ENCODE data around the gene AK1.

The AK1 gene

DNA sequence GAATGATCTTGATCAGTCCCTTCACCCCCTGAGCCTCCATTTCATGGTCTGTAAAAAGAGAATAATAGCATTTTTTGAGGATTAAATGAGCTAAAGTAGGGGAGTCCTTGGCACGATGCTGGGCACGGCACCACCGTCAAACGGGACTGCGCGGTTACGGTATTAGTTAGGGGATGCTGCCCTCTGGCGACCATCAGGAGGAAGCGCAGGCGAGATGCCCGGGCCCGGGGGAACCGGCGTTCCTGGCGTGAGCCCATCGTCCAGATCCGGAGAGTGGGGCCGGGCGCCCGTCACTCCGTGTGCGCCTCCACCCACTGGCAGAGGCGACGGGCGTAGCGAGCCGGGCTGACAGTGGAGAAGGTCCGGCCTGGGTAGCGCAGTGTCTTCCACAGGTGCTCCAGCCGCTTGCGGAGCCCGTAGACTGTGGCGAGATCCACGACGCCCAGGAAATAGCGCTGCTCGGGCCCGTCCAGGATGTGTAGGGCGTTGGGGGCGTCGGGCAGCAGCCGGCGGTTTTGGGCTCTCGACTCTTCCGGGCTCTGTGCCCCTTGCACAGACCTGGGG lies 44.2 kb upstream of the AK1 start:
- TF ChIP-seq, protein P1, sequence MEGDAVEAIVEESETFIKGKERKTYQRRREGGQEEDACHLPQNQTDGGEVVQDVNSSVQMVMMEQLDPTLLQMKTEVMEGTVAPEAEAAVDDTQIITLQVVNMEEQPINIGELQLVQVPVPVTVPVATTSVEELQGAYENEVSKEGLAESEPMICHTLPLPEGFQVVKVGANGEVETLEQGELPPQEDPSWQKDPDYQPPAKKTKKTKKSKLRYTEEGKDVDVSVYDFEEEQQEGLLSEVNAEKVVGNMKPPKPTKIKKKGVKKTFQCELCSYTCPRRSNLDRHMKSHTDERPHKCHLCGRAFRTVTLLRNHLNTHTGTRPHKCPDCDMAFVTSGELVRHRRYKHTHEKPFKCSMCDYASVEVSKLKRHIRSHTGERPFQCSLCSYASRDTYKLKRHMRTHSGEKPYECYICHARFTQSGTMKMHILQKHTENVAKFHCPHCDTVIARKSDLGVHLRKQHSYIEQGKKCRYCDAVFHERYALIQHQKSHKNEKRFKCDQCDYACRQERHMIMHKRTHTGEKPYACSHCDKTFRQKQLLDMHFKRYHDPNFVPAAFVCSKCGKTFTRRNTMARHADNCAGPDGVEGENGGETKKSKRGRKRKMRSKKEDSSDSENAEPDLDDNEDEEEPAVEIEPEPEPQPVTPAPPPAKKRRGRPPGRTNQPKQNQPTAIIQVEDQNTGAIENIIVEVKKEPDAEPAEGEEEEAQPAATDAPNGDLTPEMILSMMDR (IDR thresholded peaks at IDR 0.05; ENCODE audit: control extremely low read depth, extremely low read depth, low read depth, missing control alignments), result peak; percentile 95

DNA sequence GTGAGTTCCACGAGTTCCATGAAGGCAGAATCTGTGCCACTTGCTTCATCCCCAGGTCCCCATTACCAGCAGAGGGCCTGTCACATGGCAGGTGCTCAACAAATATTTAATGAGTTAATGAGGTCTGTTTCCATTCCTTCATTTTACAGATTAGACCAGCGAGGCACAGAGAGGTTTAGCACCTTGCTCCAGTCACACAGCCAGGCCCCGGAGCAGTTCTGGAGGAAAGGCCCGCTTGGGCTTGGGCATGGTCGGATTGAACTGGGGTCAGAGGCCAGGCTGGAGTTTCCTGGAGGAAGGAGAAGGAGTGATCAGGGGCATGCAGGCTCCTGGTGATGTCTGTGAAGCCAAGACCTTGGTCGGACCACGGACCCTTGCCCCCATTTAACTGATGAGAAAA lies 43.3 kb upstream of the AK1 start:
- POLR2A ChIA-PET, result no interaction called here
- CTCF ChIA-PET, result interaction anchor here (0.5 to 6.7 kb wide), 53 partner anchors 8 to 560 kb away, joined by 3 to 52 read pairs (median 5); partner anchors contain the start of genes AK1, ENG, PIP5KL1 and PTRH1
- TF ChIP-seq, protein P1 (IDR thresholded peaks at IDR 0.05; ENCODE audit: control extremely low read depth, extremely low read depth, low read depth, missing control alignments), result no peak
- no peak for DNase-seq (ENCODE audit: extremely low spot score)

More for the DNA sequence above, 44.2 kb upstream of the AK1 start:
- DNase-seq (ENCODE audit: extremely low spot score), result peak; percentile 86
- POLR2A ChIA-PET, result no interaction called here
- CTCF ChIA-PET, result interaction anchor here (0.5 to 6.7 kb wide), 59 partner anchors 8 to 561 kb away, joined by 3 to 52 read pairs (median 4); partner anchors contain the start of genes AK1, ENG, PIP5KL1 and PTRH1

DNA sequence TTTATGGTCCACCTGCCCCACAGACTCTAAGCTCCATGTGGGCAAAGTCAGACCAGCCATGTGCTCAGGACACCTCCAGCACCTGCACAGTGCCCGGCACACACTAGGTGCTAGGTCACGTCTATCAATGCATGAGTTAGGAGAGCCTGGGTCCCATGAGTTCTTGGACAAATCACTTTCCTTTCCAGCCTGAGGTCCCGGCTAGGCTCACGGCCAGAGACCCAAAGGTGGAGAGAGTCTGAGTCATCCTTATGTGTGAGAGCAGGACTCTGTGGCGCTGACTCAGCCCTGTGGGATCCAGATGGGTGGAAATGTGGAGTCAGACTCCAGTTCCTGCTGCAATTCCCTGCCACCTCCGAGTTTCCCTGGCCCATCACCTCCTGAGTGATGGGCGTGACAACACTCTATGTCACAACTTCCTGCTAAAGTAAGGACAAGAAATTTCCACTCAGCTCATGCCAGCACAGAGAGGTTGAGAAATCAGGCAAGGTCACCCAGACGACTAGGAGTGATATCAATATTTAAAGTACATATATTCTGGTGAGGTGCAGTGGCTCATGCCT lies 41.9 kb upstream of the AK1 start:
- no peak for DNase-seq (ENCODE audit: extremely low spot score)
- POLR2A ChIA-PET, result no interaction called here
- CTCF ChIA-PET, result interaction anchor here (0.8 to 6.7 kb wide), 9 partner anchors 11 to 704 kb away, joined by 3 to 52 read pairs (median 5); partner anchors contain the start of genes PIP5KL1, ST6GALNAC6 and TOR2A
- TF ChIP-seq, protein P1 (IDR thresholded peaks at IDR 0.05; ENCODE audit: control extremely low read depth, extremely low read depth, low read depth, missing control alignments), result no peak

DNA sequence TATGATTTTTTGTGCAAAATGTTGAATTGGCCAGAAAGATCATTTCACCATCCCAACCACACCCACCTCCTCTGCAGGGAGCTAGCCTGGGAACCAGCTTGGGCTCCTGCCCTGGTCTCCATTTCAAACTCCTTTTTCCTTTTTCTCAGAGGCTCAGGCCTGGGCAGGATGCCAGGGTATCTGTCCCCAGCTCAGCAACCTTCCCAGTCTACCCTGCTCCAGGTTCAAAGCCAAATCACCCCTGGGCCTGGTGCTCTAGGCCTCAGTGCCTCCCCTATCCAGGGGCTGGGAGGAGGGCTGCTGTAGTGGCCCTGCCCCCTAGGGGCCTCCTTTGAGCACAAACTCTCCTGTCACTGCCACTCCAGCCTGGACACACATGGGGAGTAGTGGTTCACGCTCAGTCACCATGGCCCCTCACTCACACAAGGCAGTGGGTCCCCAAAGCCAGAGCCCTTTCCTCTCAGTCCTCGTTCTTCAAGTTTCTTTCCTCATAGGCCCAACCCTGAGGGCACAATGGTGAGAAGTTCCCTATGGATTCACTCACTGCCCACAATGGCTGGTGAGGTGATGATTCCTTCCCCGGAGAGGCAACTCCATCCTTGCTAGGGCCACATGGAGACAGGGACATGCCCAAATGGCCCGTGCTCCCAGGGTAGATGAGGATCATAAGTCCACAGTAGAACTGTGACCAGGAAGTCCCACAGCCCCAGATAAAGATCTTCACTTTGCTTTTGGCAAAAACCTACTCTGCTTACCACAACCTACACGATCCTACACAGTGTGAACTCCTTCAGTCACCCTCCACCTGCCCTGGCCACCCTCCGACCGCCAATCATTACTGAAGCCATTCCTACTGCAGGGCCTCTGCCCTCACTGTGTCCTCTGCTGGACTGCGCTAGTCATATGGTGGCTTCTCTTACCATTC lies 41.0 kb upstream of the AK1 start:
- TF ChIP-seq, protein P1 (IDR thresholded peaks at IDR 0.05; ENCODE audit: control extremely low read depth, extremely low read depth, low read depth, missing control alignments), result peak; percentile 41
- ChIA-PET CTCF (interaction anchor here (0.9 to 4.1 kb wide), 9 partner anchors 12 to 703 kb away, joined by 3 to 25 read pairs (median 4); partner anchors contain the start of gene TOR2A), POLR2A (interaction anchor here (0.5 to 0.7 kb wide), 2 partner anchors 18 to 137 kb away, joined by 3 to 4 read pairs; no protein-coding TSS in a partner anchor)
- DNase-seq (ENCODE audit: extremely low spot score), result no peak

DNA sequence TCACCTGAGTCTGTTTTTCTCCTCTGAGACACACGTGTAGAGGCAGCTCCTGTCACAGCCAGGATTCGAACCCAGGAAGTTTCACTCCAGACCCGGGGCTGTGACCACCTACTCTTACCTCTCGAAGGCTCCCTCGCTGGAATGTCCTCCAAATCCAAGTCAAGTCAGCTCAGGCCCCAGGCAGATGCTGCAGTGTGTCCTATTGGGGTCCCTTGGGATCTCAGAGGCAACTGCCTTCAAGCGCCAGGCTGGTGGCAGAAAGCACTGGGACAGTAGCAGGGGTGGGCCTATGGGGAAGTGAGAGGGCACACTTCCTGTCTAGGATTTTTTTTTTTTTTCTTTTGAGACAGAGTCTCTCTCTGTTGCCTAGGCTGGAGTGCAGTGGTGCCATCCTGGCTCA lies 40.1 kb upstream of the AK1 start:
- ChIA-PET CTCF (interaction anchor here (0.9 to 4.1 kb wide), 9 partner anchors 10 to 183 kb away, joined by 3 to 25 read pairs (median 3); partner anchors contain the start of genes ENG and TOR2A), POLR2A (interaction anchor here (0.5 to 2.1 kb wide), 7 partner anchors 12 to 183 kb away, joined by 3 to 9 read pairs (median 3); partner anchors contain the start of genes CDK9 and TOR2A)
- no peak for DNase-seq (ENCODE audit: extremely low spot score)
- TF ChIP-seq, protein P1 (IDR thresholded peaks at IDR 0.05; ENCODE audit: control extremely low read depth, extremely low read depth, low read depth, missing control alignments), result no peak

All from GM10248 (cell line).